GM21360 (cell line): Measurements from ENCODE around the gene PLCH1.

Experiments
- ATAC-seq: cut with Tn5 transposase; IDR thresholded peaks from one replicate; pipeline ENCODE4 v1.9.1; 2021; ENCODE audit warnings: mild to moderate bottlenecking, moderate library complexity; ENCODE audit not compliant: unreplicated experiment

Gene PLCH1

DNA sequence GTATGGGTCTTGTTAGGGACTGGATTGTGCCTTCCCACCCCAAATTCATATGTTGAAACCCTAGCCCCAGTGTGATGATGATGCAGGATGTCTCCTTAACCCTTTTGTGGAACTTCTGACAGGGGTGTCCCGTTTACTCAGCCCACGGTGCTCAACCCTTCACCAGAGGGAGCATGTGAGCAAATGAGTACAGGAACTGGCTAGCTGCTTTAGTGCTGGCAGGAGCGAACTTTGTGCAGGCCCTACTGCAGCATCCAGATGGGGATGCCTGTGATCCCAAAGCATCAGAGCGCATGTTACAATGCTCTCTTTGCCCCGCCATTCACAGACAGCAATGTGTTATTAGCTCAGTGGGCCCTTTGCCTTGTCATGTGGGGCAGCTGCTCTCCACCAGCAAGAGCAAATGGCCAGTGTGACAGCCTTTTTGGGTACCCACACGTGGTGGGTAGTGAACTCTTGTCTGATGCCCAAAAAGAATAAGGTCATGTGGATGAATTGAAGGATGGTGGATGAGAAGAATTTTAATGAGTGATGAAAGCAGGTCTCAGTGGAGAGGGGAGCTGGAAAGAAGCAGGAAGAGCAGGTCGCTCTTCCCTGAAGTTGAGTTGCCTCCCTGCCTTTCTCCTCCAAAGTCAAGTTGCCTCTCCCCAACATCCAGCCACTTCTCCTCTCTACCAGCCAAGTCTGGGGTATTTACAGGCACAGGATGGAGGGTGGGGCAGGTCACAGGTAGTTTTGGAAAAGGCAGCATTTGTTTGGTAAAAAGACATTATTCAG, 388.1 kb downstream of the PLCH1 start:
- ATAC-seq = no peak

DNA sequence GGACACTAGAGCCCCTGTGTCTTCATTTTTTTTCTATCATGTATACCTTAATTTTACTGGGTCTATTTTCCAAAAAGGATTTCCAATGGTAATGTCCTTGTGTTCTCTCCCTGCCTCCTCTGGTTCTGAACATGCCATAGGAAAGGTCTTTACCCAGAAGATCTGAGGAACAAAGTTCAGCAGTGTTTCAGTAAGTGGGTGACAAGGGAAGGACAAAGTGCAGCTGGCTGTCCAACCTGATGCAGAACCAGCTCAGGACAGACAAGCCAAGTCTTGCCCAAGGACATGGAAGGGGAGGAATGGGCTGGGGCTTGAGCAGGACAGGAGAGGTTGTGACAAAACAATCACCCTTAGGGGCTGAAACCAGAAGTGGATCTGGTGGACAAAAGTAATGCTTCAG, 390.2 kb downstream of the PLCH1 start:
- no peak for ATAC-seq

DNA sequence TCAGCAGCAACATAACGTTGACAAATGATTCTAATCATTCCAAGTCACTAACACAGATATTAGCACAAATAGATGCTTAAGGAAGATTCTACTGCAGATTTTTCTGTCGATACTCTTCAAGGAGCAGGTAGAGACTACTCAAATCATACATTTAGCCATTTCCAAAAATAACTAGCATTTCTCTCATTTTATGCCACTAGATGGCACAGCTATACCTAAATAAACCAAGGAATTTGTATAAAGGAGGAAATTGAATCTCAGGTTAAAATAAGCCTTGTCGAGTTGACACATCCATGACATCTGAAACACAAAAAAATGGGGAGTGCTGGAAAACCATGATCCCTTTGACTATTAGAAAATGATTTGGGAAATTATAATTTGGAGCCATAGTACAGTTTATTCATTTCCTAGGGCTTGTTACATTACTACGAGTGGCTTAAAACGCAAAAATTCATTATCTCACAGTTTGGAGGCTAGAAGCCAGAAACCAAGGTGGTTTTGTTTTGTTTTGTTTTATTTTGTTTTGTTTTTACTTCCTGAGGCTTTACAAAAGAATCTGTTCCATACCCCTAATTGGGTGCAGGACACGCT, 391.9 kb downstream of the PLCH1 start:
- ATAC-seq = no peak

DNA sequence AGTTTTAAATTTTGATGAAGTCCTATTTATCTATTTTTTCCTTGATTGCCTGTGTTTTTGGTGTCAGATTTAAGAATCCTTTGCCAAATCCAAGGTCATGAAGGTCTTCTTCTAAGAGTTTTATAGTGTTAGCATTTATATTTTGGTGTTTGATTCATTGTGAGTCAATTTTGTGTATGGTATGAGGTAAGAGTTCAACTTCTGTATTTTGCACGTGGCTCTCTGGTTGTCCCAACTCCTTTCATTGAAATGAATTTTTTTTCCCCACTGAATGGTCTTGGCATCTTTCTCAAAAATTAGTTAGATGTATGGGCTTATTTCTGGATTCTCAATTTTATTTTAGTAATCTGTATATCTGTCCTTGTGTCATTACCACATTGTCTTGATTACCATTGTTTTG, 394.3 kb downstream of the PLCH1 start:
- no peak for ATAC-seq

DNA sequence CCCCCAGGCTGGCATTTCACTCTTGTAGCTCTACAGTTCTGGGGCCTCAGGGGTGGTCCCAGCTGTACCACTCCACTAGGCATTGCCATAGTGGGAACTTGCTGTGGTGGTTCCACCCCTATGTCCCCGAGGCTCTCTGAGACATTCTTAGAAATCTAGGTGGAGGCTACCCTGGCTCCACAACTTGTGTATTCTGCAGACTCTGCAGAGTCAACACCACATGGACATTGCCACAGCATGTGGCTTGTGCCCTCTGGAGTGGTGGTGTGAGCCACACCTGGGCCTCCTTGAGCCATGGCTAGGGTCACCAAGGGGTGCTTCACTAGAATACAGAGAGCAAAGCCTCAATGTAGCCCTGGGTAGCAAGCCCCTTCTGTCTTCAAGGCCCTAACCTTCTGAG, 397.0 kb downstream of the PLCH1 start:
- ATAC-seq = no peak

DNA sequence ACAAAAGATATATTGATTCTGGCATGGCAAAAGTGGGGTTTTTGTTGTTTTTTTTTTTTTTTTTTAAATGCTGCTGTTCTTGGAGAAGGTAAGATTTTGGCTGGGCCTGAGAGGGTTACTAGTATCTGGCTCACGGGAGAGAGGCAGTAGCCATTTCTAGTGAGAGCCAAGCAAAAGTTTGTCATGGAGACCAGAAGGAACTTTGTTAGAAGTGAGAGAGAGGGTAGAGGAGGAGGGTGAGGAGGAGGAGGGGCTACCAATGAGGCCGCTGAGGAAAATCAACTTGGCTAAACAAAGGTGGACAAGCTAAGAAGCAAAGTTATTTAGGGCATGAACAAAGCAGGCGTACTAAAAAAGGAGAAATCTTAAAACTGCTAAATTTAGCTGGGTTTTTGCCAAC, 402.5 kb downstream of the PLCH1 start:
- no peak for ATAC-seq

DNA sequence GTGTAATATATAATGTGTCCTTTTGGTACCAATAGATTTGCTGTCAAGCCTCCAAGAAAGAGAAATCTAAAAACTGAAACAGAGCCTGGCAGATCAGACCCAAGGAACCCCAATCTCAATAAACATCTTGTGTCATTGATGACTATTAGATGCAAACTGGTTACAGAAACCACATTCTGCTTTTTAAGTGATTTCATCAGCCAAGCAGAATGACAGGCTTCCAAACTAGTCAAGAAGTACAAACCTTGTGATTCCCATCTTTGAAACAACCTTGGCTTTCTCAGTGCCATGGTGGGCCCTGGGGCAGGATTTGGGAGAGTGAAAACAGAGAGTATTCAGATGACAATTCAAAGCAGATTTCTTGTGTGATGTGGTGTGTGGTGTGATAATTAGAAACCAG, 405.8 kb downstream of the PLCH1 start:
- no peak for ATAC-seq

DNA sequence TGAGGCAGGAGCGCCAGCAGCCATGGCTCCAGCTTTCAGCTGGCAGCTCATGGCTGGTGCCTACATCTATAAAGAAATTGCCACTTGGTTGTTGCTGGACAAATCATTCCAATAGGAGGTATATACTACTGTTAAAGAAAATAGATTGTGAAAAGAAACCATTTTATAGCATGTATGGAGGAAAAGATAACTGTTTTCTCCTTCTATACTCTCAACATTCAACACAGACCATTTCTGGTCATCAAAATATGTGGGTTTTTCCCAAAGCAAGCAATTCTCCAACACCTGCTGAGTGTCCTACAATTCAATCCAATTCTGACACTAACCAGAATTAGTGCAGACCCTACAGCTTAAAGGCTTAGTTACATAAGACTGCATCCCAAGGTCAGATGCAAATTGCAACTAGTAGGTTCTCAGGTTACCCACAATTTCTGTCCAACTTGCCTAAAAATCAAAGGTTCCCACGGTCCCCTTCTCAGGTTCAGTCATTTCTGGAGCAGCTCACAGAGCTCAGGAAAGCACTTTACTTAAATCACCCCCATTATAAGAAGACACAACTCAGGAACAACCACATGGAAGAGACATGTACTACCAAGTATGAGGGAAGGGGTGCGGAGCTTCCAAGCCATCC, 409.0 kb downstream of the PLCH1 start:
- peak; percentile 59 for ATAC-seq

DNA sequence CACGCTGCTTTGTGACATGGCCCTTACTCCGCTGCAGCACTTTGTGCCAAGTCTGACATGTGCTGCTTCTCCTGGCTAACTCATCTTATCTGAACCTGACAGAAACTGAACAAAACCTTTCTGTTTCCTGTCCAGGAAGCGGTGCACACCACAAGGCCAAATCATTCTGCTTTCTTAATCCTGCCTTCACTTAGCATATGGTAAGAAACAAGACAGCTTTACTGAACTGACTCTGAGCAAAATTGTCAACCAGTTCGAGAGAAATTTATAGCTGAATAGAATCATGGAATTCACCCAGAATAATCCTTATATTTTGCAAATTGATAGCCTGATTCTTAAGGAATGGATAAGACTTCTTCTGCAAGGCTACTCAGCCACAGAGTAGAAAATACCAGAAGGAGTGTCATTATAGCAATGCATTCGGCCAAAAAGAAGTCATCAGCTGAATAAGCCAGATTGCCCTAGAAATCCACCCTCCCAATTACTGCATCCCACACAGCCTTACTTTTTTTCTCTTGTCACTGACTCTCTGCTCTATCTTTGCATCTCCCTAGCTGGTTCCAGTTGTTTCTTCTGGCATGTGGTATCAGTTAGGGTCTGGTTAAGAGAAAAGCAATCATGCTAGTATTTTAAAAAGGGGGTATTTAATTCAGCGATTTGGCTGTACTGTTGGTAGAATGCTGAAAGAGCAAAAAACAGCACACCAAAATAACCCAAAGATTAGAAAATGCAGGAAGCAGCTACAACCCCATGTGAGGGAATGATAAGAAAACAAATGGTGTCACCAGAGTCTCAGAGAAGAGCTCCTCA, 409.8 kb downstream of the PLCH1 start:
- ATAC-seq = peak; percentile 92

DNA sequence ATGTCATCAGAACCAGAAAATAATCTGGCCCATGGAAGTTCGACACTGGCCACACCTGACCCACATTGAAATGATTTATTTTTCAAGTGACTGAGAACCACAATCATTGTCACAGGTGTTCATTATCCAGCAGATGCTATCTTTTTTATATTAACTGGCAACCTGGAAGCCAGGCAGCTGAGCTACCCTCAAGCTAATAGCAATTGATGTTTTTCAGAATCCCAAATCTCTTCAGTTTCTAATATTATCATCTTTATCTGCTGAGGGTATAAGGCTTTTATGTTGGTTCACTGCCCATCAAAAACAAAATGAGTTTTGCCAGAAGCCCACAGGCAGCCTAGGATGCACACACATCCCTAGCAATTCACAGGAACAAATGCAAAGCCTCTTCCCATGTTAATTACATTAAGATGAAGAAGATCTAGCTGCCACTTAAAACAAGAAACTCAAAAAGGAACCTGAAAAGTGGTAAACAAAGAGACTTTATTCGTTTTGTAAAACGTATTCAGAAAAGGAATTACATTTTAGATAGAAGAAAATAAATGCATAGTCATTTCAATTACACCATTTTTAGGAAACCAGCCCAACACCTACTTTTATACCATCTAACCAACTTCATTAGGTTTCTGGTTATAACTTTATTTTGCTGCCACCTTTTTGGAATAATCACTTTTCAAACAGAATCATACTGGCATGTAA, 410.5 kb downstream of the PLCH1 start:
- no peak for ATAC-seq

DNA sequence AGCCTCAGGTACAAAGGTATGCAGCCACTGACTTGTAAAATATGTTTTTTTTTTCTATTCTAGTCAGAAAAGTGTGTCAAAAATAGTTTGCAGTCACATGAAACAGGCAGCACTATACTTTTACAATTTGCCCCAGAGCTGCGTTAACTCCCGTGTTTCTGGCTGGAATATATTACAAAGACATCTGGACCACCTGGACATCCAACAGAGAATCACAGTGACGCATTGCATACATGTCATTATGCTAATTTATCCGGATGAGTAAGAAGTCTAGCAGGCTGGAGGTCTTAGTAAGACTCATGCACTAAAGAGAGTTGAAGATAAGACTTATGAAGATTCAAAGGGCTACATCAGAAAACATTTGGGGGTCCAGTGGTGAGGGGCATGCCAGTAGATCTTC, 412.2 kb downstream of the PLCH1 start:
- no peak for ATAC-seq

DNA sequence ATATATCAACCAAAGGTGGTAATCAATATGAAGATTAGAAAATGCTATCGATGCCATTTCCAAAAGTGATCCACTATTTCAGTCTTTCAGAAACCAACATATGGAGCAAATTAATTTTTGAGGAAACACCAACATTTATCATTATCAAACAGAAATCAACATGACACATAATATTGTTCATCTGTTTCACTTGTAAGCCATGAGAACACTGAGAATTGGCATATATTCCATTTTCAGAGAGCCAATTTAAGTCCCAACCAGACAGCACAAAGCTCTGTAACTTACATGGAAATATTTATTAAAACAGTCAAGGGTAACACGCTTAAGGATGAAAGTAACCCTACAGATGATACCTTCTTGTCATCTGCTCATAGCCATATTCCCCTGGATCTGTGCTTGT, 413.8 kb downstream of the PLCH1 start:
- no peak for ATAC-seq

DNA sequence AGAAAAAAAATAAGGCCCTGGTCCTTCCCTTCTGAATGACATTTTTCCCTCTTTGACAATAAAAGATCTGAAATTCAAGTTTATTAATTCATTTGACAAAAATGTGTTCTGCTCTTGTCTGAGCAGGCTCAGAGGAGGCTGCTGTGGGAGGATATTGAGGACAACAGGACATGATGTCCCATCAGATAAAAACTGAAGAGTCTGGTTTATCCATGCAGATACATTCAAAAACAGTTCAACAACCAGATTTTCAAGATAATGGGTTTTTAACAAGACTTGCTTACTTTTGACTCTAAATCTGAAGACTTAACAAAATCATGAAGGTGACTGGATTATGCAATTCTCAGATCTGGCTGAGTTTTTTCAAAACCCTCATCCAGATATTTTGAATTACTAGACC, 414.5 kb downstream of the PLCH1 start:
- ATAC-seq = no peak

DNA sequence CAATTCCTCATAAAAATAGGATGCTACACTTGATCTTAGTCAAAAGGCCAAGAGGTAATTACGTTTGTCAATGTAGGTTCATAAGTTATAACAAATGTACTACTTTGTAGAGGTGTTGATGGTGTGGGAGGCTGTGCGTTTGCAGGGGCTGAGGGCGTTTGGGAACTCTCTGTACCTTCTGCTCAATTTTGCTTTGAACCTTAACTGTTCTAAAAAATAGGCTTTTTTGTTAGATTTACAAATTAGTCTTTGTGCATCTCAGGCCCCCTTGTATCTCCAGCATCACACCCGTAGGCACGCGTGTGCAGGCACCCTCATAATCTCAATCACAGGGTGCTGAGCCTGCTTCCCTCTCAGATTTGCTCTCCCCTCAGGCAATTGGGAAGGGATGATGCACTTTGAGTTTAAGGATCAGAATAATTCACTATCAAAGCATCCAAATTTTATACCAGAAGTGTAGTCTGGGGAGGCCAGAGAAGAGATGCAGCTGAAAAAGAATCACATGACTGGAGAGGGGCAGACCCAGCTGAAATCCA, 415.3 kb downstream of the PLCH1 start:
- ATAC-seq = no peak

DNA sequence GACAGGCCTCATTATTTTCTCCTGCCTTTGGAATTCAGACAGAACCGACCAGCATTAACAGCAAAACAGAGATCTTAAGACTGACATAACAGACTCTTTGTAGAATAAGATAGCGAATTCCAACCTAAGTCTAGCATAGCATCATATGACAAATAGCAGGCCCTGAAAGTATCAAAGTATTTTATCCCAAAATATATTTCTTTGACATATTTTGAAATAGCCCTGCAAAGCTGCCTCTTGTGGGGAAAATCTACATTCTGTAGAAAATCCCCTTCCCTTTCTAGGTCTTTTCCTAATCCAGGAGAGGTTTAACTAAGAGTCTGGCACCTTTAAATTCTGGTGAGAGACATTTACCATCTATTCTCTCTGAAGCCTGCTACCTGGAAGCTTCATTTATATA, 417.0 kb downstream of the PLCH1 start:
- no peak for ATAC-seq

DNA sequence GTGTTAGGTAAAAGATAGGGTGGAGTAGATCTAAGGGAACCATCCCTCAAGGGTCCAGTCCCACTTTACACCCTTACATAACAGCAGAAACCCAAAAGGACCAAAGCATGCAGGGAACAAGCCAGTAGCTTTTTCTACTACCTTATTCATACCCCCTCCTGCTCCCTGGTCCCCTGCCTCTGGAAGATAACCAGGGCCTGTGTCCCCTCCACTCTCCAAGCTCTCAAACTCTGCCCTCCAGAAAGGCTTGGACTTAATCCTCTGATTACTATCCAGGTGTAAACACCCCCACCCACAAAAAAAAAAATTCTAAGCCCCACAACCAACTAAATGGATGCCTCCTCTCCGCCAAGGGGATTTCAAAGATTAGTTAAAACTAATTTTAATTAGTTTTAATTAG, 417.4 kb downstream of the PLCH1 start:
- no peak for ATAC-seq

DNA sequence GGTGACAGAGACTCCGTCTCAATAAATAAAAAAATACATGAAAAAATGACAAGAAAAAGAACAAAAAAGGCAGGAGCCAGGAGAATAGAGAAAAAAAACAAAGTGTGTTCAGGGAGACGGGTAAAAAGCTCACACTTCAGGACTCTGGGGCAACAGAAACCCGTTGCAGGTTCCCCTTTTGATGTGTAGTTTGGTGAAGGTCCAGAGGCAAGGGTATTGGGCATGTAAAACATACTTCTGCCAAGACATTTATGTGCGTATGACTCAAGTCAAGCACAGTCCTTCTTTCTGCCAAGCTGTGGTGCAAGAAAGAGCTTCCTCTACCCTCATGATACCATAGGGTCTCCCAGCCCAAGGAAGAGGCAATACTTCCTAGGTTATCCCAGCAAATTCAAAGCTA, 418.0 kb downstream of the PLCH1 start:
- ATAC-seq = no peak

DNA sequence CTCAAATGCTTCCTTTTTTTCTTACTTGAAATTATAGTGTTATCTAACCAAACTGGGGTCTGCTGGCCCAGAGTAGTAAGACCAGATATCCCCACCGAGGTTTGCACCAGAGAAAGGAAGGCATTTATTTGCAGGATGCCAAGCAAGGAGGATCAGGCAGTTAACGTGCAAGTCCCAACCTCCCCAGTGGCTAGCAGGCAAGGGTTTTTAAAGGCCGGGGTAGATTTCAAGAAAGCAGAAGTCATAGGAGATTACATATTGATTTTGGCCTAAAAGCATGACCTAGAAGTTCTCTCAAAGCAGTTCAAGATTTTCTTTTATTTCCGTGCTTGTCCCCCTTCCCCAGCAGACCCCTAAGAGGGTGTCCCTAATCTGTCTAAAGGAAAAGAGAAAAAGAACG, 418.6 kb downstream of the PLCH1 start:
- no peak for ATAC-seq
